ENCODE measurements around the gene CIB4.

Gene CIB4

GRCh38 chr2:26619521-26619951 lies 21.6 kb downstream of the CIB4 start:
- no peak for DNase-seq

GRCh38 chr2:26619096-26619495 lies 22.1 kb downstream of the CIB4 start:
- DNase-seq: no peak

- no peak for DNase-seq
Observed at GRCh38 chr2:26618611-26619010, 22.6 kb downstream of the CIB4 start.

GRCh38 chr2:26617588-26618083 lies 23.5 kb downstream of the CIB4 start:
- DNase-seq: no peak

GRCh38 chr2:26616706-26617587 lies 24.2 kb downstream of the CIB4 start:
- no peak for DNase-seq

GRCh38 chr2:26615860-26616705 lies 25.1 kb downstream of the CIB4 start:
- no peak for DNase-seq

GRCh38 chr2:26615336-26615859 lies 25.8 kb downstream of the CIB4 start:
- no peak for DNase-seq

- DNase-seq: no peak
Observed at GRCh38 chr2:26614216-26615138, 26.7 kb downstream of the CIB4 start.

GRCh38 chr2:26613241-26614215 lies 27.6 kb downstream of the CIB4 start:
- DNase-seq: no peak

GRCh38 chr2:26612522-26613240 lies 28.5 kb downstream of the CIB4 start:
- DNase-seq: no peak

GRCh38 chr2:26612034-26612433 lies 29.1 kb downstream of the CIB4 start:
- no peak for DNase-seq

- no peak for DNase-seq
Observed at GRCh38 chr2:26610504-26611335, 30.4 kb downstream of the CIB4 start.

- no peak for DNase-seq
Observed at GRCh38 chr2:26609839-26610277, 31.3 kb downstream of the CIB4 start.

GRCh38 chr2:26609205-26609631 lies 31.9 kb downstream of the CIB4 start:
- no peak for DNase-seq

- no peak for DNase-seq
Observed at GRCh38 chr2:26608557-26608956, 32.6 kb downstream of the CIB4 start.

- no peak for DNase-seq
Observed at GRCh38 chr2:26607698-26608097, 33.5 kb downstream of the CIB4 start.

- no peak for DNase-seq
Observed at GRCh38 chr2:26606847-26607190, 34.3 kb downstream of the CIB4 start.

- DNase-seq: no peak
Observed at GRCh38 chr2:26605999-26606846, 34.9 kb downstream of the CIB4 start.

Data from activated CD4-positive, alpha-beta T cell treated with anti-CD3 and anti-CD28 coated beads, Interleukin-2, amount 50 U/mL, for 1 hour (primary cell).